ENCODE data around the gene L3MBTL3.

- TF ChIP-seq EZH2phosphoT487 (IDR thresholded peaks at IDR 0.05; ENCODE audit: borderline replicate concordance, low read depth): no peak
- TF ChIP-seq USF1 (IDR thresholded peaks at IDR 0.05; ENCODE audit: borderline replicate concordance, low read depth): no peak
- TF ChIP-seq GABPA (IDR thresholded peaks at IDR 0.05; ENCODE audit: low read depth): no peak
- TF ChIP-seq CTCF (IDR thresholded peaks at IDR 0.05): no peak
- TF ChIP-seq EP300 (IDR thresholded peaks at IDR 0.05; ENCODE audit: borderline replicate concordance in 1 of 2, low read depth in 1 of 2, low read length in 1 of 2): no peak
- no peak for TF ChIP-seq TEAD4 (IDR thresholded peaks at IDR 0.05; ENCODE audit: borderline replicate concordance, insufficient read depth)
- no peak for TF ChIP-seq POLR2AphosphoS5 (IDR thresholded peaks at IDR 0.05; ENCODE audit: low read depth, low read length)
- TF ChIP-seq USF2 (IDR thresholded peaks at IDR 0.05; ENCODE audit: borderline replicate concordance, low read depth, low read length): no peak
- TF ChIP-seq TAF1 (IDR thresholded peaks at IDR 0.05; ENCODE audit: borderline replicate concordance, low read depth, low read length): no peak
- TF ChIP-seq FOXM1 (IDR thresholded peaks at IDR 0.05; ENCODE audit: low read depth): no peak
- TF ChIP-seq ELF1 (IDR thresholded peaks at IDR 0.05): no peak
- no peak for TF ChIP-seq JUND (IDR thresholded peaks at IDR 0.05)
- TF ChIP-seq YY1 (IDR thresholded peaks at IDR 0.05; ENCODE audit: low read depth): no peak
These were observed 140.2 kb downstream of the L3MBTL3 start for GRCh38 chr6:130158548-130158947.

Measured in SK-N-SH (cell line).